Heart right ventricle (tissue), 16 donors: ENCODE data around the gene DRD3. TPM values are rescaled to one million over a fixed set of nuclear protein-coding genes. Genes with fewer than 3 reads are reported as not detected.

Experiments used
- ATAC-seq, 8 donors: fragments of 200-7000 bp; cut with Tn5 transposase; one replicate each; pipeline ENCODE4 v1.9.1; 2020; ENCODE audit warnings: mild to moderate bottlenecking in 8 of 8, moderate library complexity in 8 of 8, moderate number of reproducible peaks in 1 of 8
- DNase-seq, 2 donors: peaks; one replicate each; pipeline ENCODE4 v3.0.0-alpha.2; 2020
- H3K27ac ChIP-seq, 10 donors: fragments of 200-600 bp; sonication (generic) in 2 of 10; one replicate each; pipeline versions ENCODE4 v1.5.0 to v1.8.0; 2020 to 2022; ENCODE audit warnings: mild to moderate bottlenecking in 3 of 10
- H3K27me3 ChIP-seq, 7 donors: fragments of 200-600 bp; one replicate each; pipeline ENCODE4 v1.8.0; 2021 to 2022; ENCODE audit warnings: mild to moderate bottlenecking in 2 of 7
- H3K36me3 ChIP-seq, 9 donors: fragments of 200-600 bp; sonication (generic) in 1 of 9; one replicate each; pipeline versions ENCODE4 v1.5.0 to v1.8.0; 2020 to 2022; ENCODE audit warnings: mild to moderate bottlenecking in 2 of 9
- H3K4me1 ChIP-seq, 9 donors: fragments of 200-600 bp; sonication (generic) in 1 of 9; one replicate each; pipeline versions ENCODE4 v1.5.0 to v1.8.0; 2020 to 2022; ENCODE audit warnings: mild to moderate bottlenecking in 4 of 9
- H3K4me3 ChIP-seq, 10 donors: fragments of 200-600 bp; sonication (generic) in 2 of 10; one replicate each; pipeline versions ENCODE4 v1.5.0 to v1.8.0; 2020 to 2022; ENCODE audit warnings: mild to moderate bottlenecking in 7 of 10, moderate library complexity in 2 of 10
- H3K9me3 ChIP-seq, 11 donors: fragments of 200-600 bp in 10 of 11; sonication (generic) in 2 of 11; one replicate each; pipeline versions ENCODE4 v1.5.0 to v1.8.0; 2013 to 2022; ENCODE audit warnings: mild to moderate bottlenecking in 2 of 11, control low read depth in 1 of 11, moderate library complexity in 1 of 11
- WGBS, 2 donors: extraction: QIAGEN DNeasy Blood & Tissue Kit; methylation state at CpG; one replicate each; pipeline ENCODE4 v1.1.7; 2013; ENCODE audit warnings: inconsistent platforms in 1 of 2; 5-methylcytosine and 5-hydroxymethylcytosine counted together
- intact Hi-C, 10 donors: fragments of 100-400 bp; cut with DNase I; formaldehyde crosslinking; loops; one replicate each; pipeline versions ENCODE4 v1.11.1 to v1.14.2; 2022
- polyA plus RNA-seq, 2 donors: library from polyadenylated mRNA; stranded (reverse); fragments of 200-250 nt; gene quantifications; one replicate each; pipeline ENCODE4 v1.2.3, GENCODE V29; 2013
- total RNA-seq, 10 donors: library from RNA; stranded (reverse); fragmentation: NEBNext Ultra II Directional in 3 of 10; extraction: Animal tissue kit (Norgen Biotek cat#: 25700) in 3 of 10; gene quantifications; one replicate each; pipeline versions ENCODE4 v1.2.1 to v1.2.4, GENCODE V29; 2021 to 2023
- TF ChIP-seq, protein P1 (sequence below), 9 donors: fragments of 200-600 bp; sonication (generic) in 2 of 9; IDR thresholded peaks; one replicate each; pipeline versions ENCODE4 v1.5.0 to v1.8.0; 2021 to 2022; ENCODE audit warnings: antibody characterized with exemption in 9 of 9, mild to moderate bottlenecking in 5 of 9, moderate library complexity in 1 of 9
- donor health status: Arrhythmogenic right ventricular cardiomyopathy.
- donor health status: ischemic (EF 13 %, LVEDD 7.1; RV severe dilation, severe dysfunction).
- donor health status: healthy with polysubstance abuse.
- donor health status: DM: no; HTN: yes; CAD: no.
- donor health status: DM: no; HTN: no; CAD: no.
- donor health status: ischemic (EF 25% LVEDD 6.9; RV normal size, moderate dysfunction).
- donor health status: ischemic (EF 25% LVEDD 5.7; RV mildly dilated, moderate dysfunction).
- donor health status: healthy.
- donor health status: DM: yes; HTN: yes; CAD: no.
- donor health status: Ischemic cardiomyopathy.
- donor health status: ischemic (EF 35%, LVEDD 5.7; RV mildly dilated, moderate dysfunction).
- donor health status: nonischemic (EF 11% LVEDD 7.7; RV severe dilation, severe dysfunction).
- donor health status: DM: yes; HTN: yes; CAD: no.
- donor health status: PGD.
- donor health status: ischemic (EF 29% LVEDD 5.4; RV normal size, mild dysfunction).
- donor health status: nonischemic (EF 23%, LVEDD 6.1; RV moderate dilation, normal function).

DRD3 gene
- total and polyA plus RNA-seq, 12 donors, result not detected

DNA sequence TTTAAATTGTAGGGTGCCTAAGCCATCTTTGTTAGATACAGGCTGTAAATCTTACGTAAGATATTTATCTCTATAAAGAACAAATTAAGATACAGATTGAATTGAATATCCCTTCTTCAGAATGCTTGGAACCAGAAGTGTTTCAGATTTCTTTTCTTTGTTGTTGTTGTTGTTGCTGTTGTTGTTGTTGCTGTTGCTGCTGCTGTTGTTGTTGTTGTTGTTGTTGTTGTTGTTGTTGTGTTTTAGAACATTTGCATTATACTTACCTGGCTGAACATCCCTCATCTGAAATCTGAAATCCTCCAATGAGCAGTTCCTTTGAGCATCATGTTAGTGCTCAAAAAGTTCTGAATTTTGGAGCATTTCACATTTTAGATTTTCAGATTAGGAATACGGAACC is 95.7 kb downstream of the DRD3 start:
- TF ChIP-seq, protein P1, sequence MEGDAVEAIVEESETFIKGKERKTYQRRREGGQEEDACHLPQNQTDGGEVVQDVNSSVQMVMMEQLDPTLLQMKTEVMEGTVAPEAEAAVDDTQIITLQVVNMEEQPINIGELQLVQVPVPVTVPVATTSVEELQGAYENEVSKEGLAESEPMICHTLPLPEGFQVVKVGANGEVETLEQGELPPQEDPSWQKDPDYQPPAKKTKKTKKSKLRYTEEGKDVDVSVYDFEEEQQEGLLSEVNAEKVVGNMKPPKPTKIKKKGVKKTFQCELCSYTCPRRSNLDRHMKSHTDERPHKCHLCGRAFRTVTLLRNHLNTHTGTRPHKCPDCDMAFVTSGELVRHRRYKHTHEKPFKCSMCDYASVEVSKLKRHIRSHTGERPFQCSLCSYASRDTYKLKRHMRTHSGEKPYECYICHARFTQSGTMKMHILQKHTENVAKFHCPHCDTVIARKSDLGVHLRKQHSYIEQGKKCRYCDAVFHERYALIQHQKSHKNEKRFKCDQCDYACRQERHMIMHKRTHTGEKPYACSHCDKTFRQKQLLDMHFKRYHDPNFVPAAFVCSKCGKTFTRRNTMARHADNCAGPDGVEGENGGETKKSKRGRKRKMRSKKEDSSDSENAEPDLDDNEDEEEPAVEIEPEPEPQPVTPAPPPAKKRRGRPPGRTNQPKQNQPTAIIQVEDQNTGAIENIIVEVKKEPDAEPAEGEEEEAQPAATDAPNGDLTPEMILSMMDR (IDR thresholded peaks at IDR 0.05), result no peak
- intact Hi-C loops, result no loop called here
- 98 to 99% methylated on average over 2 of the region's 2 CpGs for WGBS, 2 donors
- DNase-seq (no peak), ATAC-seq (no peak)
- Histone ChIP-seq H3K4me3 (no peak overlapping the region), H3K4me1 (peaks cover 0 to 5% (median 0%) of the 10 kb centered on the region in 9 donors), H3K27me3 (no peaks in the 10 kb centered on the region), H3K27ac (no peak overlapping the region), H3K9me3 (no peaks in the 10 kb centered on the region), H3K36me3 (peaks cover 0 to 96% (median 32%) of the 10 kb centered on the region in 9 donors)

DNA sequence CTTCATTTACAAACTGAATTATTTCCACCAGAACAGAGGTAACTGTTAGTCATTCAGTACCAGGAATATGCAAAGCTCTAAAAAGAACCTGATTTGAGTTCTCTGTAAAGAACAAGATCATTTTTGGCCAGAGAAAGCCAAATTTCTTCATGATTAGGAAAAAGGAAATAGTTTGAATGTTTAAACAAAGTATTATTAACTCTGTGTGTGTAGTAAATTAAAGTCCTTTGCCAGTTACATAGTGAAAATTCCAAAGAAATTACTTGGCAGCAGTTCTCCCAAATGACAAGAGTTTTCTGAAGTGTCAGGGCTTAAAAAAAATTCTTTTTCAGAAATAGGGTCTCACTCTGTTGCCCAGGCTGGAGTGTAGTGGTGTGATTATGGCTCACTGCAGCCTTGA is 97.8 kb downstream of the DRD3 start:
- TF ChIP-seq, protein P1 (IDR thresholded peaks at IDR 0.05), result no peak
- intact Hi-C loops, result no loop called here
- no peak overlapping the region for H3K27ac ChIP-seq
- H3K36me3 ChIP-seq, result peaks cover 0 to 98% (median 34%) of the 10 kb centered on the region in 9 donors
- no peaks in the 10 kb centered on the region for H3K27me3 ChIP-seq
- H3K9me3 ChIP-seq, result no peaks in the 10 kb centered on the region
- H3K4me3 ChIP-seq, result no peak overlapping the region
- ATAC-seq (no peak), DNase-seq (no peak)
- peaks cover 0 to 5% (median 0%) of the 10 kb centered on the region in 9 donors for H3K4me1 ChIP-seq

- H3K9me3 ChIP-seq, result no peaks in the 10 kb centered on the region
- intact Hi-C loops, result no loop called here
- no peak for ATAC-seq
Observed at GRCh38 chr3:114080201-114080600, 98.7 kb downstream of the DRD3 start.

GRCh38 chr3:114079761-114080160 is 99.1 kb downstream of the DRD3 start:
- TF ChIP-seq, protein P1 (IDR thresholded peaks at IDR 0.05), result no peak
- intact Hi-C loops, result no loop called here
- Histone ChIP-seq H3K4me1 (peaks cover 0 to 5% (median 0%) of the 10 kb centered on the region in 9 donors), H3K9me3 (no peaks in the 10 kb centered on the region), H3K4me3 (peak overlapping the region in 3 of 10 donors; percentile 0 to 24 (median 13)), H3K36me3 (peaks cover 0 to 98% (median 39%) of the 10 kb centered on the region in 9 donors), H3K27me3 (no peaks in the 10 kb centered on the region), H3K27ac (peak overlapping the region in 5 of 10 donors; percentile 1 to 56 (median 14))
- DNase-seq (no peak), ATAC-seq (peak in 5 of 8 donors; percentile 22 to 53 (median 44))
- 54 to 61% methylated on average over 5 of the region's 5 CpGs for WGBS, 2 donors

More at GRCh38 chr3:114080201-114080600, 98.7 kb downstream of the DRD3 start:
- Histone ChIP-seq H3K4me3 (peak overlapping the region in 3 of 10 donors; percentile 0 to 24 (median 13)), H3K36me3 (peaks cover 0 to 98% (median 36%) of the 10 kb centered on the region in 9 donors), H3K27me3 (no peaks in the 10 kb centered on the region), H3K4me1 (peaks cover 0 to 5% (median 0%) of the 10 kb centered on the region in 9 donors), H3K27ac (peak overlapping the region in 5 of 10 donors; percentile 1 to 56 (median 14))
- DNase-seq, result no peak
- TF ChIP-seq, protein P1 (IDR thresholded peaks at IDR 0.05), result no peak
